RWPE1 (cell line): Measurements from ENCODE around the gene SNN.

Source experiments
- CTCF ChIA-PET: fragments of 350-600 bp; sonication (Branson Sonifier 250); formaldehyde crosslinking; extraction: SDS; loops from one replicate; lab custom pipeline; 2021; lab: Yijun Ruan, JAX
- POLR2A ChIA-PET: fragments of 400-600 bp; formaldehyde crosslinking; extraction: SDS; loops from one replicate; lab custom pipeline; 2020; ENCODE audit warnings: antibody characterized with exemption; ENCODE audit not compliant: low non-redundant PET; lab: Yijun Ruan, JAX
- DNase-seq: peaks from one replicate; pipeline ENCODE4 v3.0.0; 2012; ENCODE audit warnings: low spot score
- H3K27ac ChIP-seq: fragments of 450-650 bp; 2 replicates; pipeline ENCODE4 v1.5.1; 2017
- TF ChIP-seq, protein P1 (sequence below): fragments of 450-650 bp; conservative IDR thresholded peaks from 2 replicates; pipeline ENCODE4 v1.5.1; 2017; ENCODE audit warnings: low read depth, mild to moderate bottlenecking

Gene SNN

DNA sequence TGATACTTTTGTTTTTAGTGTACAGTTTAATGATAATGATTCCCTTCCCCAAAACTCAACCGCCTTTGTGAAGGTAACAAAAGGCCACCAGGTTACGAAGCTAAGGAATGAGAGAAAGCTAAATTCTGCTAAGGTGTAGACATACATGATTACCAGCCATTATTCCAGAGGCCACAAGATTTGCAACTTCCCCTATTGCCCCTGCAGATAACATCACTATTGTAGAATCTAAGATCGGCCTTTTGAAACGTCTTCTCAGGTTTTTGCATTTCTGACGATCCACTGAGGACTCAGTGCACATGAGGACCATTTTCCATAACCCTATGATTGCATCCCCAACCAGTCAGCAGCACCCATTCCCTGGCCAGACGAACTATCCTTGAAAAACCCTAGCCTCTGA is 33.9 kb upstream of the SNN start:
- DNase-seq, result no peak
- ChIA-PET POLR2A (interaction anchor here (0.6 kb wide), 2 partner anchors 234 to 541 kb away, joined by 3 to 5 read pairs; no protein-coding TSS in a partner anchor), CTCF (interaction anchor here (0.9 kb wide), 1 partner anchor 217 kb away, joined by 3 read pairs; no protein-coding TSS in a partner anchor)
- H3K27ac ChIP-seq, result peak overlapping the region; percentile 17
- TF ChIP-seq, protein P1, sequence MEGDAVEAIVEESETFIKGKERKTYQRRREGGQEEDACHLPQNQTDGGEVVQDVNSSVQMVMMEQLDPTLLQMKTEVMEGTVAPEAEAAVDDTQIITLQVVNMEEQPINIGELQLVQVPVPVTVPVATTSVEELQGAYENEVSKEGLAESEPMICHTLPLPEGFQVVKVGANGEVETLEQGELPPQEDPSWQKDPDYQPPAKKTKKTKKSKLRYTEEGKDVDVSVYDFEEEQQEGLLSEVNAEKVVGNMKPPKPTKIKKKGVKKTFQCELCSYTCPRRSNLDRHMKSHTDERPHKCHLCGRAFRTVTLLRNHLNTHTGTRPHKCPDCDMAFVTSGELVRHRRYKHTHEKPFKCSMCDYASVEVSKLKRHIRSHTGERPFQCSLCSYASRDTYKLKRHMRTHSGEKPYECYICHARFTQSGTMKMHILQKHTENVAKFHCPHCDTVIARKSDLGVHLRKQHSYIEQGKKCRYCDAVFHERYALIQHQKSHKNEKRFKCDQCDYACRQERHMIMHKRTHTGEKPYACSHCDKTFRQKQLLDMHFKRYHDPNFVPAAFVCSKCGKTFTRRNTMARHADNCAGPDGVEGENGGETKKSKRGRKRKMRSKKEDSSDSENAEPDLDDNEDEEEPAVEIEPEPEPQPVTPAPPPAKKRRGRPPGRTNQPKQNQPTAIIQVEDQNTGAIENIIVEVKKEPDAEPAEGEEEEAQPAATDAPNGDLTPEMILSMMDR, result no peak

DNA sequence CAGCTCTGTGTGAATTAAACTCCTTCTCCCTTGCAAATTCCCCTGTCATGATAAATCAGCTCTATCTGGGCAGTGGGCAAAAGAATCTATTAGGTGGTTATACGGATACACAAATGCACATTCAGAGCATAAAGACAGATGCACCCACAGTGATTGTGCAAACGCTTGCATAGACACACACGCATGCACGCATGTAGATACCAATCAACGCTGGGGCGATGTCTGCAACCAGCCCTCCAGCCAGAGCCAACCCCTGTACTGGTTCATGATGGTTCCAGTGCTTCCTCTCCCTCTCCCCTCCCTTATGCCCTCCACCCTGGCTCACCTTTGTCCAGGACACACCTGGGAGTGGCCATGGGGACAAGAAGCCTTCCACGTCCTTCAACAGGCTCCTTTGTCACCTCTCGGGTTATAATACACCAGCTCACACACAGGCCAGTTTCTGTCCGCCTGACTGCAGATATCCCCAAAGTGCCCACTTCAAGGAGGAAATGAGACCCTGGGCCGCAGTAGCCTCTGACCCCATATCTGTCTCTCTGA is 33.1 kb upstream of the SNN start:
- ChIA-PET CTCF (interaction anchor here (0.9 to 1.1 kb wide), 2 partner anchors 11 to 218 kb away, joined by 3 read pairs; no protein-coding TSS in a partner anchor), POLR2A (no interaction called here)
- TF ChIP-seq, protein P1, result no peak
- no peak for DNase-seq
- H3K27ac ChIP-seq, result peak overlapping the region; percentile 17

- ChIA-PET POLR2A (no interaction called here), CTCF (interaction anchor here (1.1 kb wide), 1 partner anchor 11 kb away, joined by 3 read pairs; no protein-coding TSS in a partner anchor)
- TF ChIP-seq, protein P1, result no peak
- no peak for DNase-seq
- peak overlapping the region; percentile 17; the same call in 1 of the 2 replicates for H3K27ac ChIP-seq
Observed at GRCh38 chr16:11635679-11636171, 32.5 kb upstream of the SNN start.

- 0 out of 2 replicates have a peak overlapping the region, but pooled peaks have one; percentile 17 for H3K27ac ChIP-seq
- CTCF ChIA-PET, result interaction anchor here (1.1 kb wide), 1 partner anchor 10 kb away, joined by 3 read pairs; no protein-coding TSS in a partner anchor
- DNase-seq, result peak; percentile 63
- TF ChIP-seq, protein P1, result no peak
- POLR2A ChIA-PET, result interaction anchor here (0.7 to 1.0 kb wide), 2 partner anchors 49 to 50 kb away, joined by 3 to 7 read pairs; partner anchors contain the start of gene LITAF
Observed at GRCh38 chr16:11636172-11636721, 32.0 kb upstream of the SNN start.

DNA sequence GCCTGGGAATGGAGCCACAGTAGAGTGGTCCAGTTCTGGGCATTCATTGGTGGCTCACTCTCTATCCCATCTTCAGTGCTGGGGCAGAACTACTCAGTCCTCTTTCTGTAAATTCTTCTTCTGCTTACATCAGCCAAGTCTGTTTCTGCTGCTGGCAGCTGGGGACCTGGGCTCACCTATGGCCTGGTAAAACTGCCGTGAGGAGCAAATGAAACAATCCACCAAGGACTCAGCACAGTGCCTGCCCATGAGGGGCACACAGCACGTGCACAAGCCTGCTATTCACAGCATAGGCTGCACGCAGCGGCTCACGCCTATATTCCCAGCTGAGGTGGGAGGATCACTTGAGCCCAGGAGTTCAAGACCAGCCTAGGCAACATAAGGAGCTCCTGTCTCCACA is 30.9 kb upstream of the SNN start:
- ChIA-PET CTCF (no interaction called here), POLR2A (interaction anchor here (0.7 kb wide), 1 partner anchor 50 kb away, joined by 7 read pairs; the partner anchor contains the start of gene LITAF)
- TF ChIP-seq, protein P1, result no peak
- no peak for DNase-seq
- H3K27ac ChIP-seq, result peak overlapping the region; percentile 55

DNA sequence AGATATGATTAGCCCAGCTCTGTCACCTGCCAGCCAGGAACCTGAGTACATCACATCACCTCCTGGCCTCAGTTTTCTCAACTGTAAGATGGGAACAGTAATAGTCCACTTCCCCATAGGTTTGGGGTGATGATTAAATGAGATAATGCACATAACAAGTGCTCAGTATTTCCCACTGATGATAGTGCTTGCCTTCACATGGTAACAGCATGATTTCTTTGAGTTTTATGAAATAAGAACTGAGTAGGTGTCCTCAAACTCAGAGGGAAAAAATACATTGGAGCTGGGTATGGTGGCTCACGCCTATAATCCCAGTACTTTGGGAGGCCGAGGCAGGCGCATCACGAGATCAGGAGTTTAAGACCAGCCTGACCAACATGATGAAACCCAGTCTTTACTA is 30.1 kb upstream of the SNN start:
- DNase-seq, result no peak
- H3K27ac ChIP-seq, result no peak overlapping the region
- TF ChIP-seq, protein P1, result no peak
- CTCF ChIA-PET, result interaction anchor here (0.5 to 1.2 kb wide), 2 partner anchors 26 to 242 kb away, joined by 3 read pairs; no protein-coding TSS in a partner anchor
- POLR2A ChIA-PET, result no interaction called here
